ENCODE data around the gene CEACAM5.

The CEACAM5 gene

DNA sequence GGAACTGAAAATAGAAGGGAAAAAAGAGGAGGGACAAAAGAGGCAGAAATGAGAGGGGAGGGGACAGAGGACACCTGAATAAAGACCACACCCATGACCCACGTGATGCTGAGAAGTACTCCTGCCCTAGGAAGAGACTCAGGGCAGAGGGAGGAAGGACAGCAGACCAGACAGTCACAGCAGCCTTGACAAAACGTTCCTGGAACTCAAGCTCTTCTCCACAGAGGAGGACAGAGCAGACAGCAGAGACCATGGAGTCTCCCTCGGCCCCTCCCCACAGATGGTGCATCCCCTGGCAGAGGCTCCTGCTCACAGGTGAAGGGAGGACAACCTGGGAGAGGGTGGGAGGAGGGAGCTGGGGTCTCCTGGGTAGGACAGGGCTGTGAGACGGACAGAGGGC lies at the start of gene CEACAM5:
Gene CEACAM5 (plus strand): TSS at position 146 of the 400 bp plus-strand sequence. CDS start 106 bp downstream, at position 252.
- in situ Hi-C loops (cut with MboI; ENCODE audit: low sequenced_read_pairs), result no loop called here

DNA sequence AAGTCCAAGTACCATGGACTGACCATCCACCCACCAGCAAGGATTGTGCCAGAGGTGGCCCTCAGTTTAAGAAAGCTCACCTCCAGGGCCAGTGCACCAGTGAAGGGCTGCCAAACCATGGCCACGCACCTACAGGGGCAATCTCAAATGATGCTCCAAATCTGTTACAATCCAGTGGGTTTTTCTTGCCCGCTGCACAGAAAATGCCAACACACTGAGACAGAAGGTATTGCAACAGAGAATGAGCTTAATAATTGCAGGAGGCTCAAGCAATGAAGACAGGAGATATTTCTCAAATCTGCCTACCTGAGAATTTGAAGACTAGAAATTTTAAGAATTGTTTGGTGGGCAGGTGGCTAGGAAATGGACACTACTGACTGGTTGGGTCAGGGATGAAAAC lies 42.4 kb upstream of the CEACAM5 start:
- in situ Hi-C loops (cut with MboI; ENCODE audit: low sequenced_read_pairs), result no loop called here

DNA sequence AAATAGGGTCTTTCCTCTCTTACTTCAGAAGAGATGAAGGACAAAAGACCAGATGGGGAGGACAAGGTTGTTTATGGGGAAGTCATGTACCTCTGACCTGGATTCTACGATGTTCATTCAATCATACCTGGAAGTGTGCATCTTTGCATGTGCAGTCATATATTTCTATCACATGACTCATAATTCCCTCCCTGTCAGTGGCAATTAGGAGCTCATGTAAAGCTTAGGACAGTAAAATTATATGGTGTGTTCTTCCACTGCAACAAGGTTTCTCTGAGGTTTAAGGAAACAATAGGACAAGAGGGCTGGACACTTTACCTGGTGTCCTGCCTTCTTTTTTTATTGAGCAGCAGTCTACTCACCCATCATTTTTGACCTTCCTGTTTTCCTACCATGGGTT lies 40.1 kb upstream of the CEACAM5 start:
- in situ Hi-C loops (cut with MboI; ENCODE audit: low sequenced_read_pairs), result no loop called here

DNA sequence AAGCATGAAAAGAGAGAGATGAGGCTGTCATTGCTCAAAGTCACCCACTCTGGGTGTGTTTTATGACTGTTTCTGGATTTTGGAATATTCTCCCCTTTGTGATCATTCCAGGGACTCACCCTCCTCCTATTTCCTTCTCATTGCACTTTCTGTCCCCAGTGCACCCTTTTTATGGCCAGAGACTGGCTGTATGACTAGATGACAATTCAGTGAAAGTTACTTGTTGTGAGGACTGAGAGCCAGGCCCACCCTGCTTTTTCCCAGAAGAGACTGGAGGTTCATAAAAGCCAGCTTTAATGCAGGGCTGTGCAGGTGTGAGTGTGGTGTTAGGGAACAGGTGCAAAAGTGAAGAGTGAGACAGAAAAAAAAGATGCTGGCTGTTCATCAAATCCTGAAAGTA lies 37.7 kb upstream of the CEACAM5 start:
- in situ Hi-C loops (cut with MboI; ENCODE audit: low sequenced_read_pairs), result no loop called here

DNA sequence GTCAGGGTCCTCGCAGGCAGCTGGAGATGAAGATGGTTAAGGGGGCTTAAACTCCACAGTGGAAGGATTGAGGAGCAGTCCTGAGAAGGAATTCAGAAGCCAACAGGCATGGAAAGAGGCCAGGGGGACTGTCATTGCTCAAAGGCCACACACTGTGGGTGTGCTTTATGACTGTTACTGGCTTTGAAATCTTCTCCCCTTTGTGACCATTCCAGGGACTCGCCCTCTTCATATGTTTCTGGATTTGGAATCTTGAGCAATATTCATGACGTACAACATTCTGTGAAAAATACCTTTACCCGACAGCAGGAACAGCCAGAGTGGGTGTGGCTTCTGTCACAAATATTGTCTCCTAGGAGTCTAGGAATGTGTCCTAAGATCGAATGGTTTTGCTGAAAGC lies 36.9 kb upstream of the CEACAM5 start:
- in situ Hi-C loops (cut with MboI; ENCODE audit: low sequenced_read_pairs), result no loop called here

DNA sequence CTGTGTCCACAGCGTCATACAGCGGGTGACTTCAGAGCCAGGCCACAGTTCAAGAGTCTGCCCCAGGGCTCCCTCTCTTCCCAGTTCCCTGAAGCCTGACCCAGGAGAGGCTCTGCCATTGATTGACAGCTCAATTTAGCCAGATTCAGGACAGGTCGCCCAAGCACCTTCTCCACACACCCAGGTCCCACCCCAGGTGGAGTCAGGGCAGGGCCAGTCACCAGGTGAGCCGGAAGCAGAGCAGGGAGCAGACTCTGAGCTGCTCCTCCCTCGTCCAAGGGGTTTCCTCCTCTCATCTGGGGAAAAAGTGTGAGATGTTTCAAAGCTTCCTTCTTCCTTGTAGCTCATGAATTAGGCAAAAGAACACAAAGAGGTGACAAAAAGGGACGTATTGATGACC lies 26.0 kb upstream of the CEACAM5 start:
- in situ Hi-C loops (cut with MboI; ENCODE audit: low sequenced_read_pairs), result no loop called here

DNA sequence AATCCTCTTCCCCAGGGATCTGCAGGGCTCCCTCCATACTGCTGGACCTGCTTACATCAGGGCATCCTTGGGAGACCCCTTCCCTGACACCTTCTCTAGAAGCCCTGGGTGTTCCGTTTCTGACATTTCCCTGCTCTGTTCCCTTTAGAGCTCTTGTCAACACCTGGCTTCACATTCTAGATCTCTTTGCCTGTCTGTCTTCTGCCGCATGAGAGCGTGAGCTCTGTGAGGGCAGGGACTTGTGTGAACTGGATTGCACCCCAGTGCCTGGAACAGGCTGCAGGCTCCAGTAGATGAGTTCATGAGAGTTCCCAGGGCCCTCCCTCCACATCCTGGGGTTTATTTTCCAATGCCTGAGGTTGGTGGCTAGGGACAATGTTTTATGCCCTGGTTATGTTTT lies 21.0 kb upstream of the CEACAM5 start:
- in situ Hi-C loops (cut with MboI; ENCODE audit: low sequenced_read_pairs), result no loop called here

DNA sequence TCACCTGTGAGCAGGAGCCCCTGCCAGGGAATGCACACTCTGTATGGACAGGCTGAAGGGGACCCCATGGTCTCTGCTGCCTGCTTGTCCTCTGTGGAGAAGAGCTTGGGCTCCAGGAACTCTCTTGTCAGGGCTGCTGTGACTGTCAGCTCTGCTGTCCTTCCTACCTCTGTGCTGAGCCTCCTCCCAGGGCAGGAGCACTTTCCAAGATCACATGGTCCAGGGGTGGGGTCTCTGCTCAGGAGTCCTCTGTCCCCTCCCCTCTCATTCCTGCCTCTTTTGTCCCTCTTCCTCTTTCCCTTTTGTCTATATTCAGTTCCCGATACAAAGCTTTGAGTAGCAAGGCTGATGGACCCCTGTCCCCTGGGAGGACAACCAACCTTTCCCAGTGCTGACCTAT lies 20.3 kb upstream of the CEACAM5 start, which contains the start of gene CEACAM7:
Gene CEACAM7 (minus strand): TSS at position 173 of the 400 bp plus-strand sequence. CDS start 105 bp downstream, at position 68.
- in situ Hi-C loops (cut with MboI; ENCODE audit: low sequenced_read_pairs), result no loop called here

DNA sequence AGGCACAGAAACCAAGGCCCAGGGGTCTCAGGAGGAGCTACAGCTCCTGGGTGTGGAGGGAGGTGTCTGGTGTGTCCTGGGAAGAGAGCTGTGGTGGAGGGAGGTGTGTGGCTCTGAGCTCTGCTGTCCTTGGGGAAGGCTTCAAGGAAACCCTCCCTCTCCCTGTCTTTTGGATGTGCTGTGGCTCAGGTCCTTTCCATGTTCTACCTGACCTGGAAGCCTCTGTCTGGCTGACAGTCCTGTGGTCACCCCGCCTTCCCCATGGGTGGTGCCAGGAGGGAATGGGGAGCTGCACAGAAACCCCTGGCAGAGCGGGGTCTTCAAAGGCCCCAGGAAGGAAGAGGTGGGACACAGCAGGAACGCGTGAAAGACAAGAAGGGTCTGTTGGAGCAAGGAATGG lies 19.7 kb upstream of the CEACAM5 start:
- in situ Hi-C loops (cut with MboI; ENCODE audit: low sequenced_read_pairs), result no loop called here

DNA sequence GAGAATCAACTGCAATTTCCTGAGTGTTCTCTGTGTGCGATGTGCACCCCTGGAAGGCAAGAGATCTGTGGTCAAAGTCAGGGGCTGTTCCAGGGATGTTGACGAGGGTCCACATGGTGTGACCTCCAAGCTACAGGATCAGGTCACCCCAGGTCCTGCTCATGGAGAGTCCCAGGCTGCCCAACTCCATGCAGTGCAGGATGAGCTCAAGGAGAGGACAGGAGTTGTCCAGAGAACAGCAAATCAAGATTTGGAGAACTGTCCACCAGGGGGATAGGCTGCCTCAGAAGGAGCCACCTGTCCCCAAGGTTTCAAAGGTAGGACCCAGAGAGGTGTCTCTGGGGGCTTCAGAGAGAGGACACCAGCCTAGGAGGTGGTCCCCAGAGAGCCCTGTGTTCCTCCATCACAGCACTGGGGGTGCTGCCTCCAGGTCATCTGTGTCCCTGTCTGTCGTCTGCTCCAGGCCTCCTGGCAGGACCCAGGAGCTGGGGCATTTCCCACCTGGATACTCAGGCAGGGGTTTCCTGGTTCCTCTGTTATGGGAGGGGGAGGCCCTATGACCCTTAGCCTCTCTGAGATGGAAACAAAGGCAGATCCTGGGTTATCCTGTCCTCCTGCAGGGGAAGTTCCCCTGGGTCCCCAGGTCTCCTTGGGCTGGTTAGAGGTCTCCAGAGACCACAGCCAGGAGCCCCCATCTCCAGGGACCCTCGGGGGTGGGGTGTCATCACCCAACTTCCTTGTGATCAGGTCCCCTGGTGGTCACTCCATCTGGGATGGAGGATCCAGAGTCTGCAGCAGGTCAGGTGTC lies 18.2 kb upstream of the CEACAM5 start:
- in situ Hi-C loops (cut with MboI; ENCODE audit: low sequenced_read_pairs), result no loop called here

DNA sequence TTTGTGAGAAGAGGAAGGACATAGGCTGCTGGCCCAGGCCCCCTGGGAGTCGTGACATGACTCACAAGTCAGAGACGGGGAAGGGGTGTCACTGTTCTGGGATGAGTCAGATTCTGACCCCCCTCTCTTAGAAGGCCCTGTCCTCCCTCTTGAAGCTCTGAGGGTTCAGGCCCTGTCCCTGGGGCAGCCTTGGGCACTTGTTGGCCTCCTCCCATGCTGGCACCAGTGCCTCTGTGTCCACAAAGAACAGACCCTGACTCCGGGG lies 17.7 kb upstream of the CEACAM5 start:
- in situ Hi-C loops (cut with MboI; ENCODE audit: low sequenced_read_pairs), result no loop called here

DNA sequence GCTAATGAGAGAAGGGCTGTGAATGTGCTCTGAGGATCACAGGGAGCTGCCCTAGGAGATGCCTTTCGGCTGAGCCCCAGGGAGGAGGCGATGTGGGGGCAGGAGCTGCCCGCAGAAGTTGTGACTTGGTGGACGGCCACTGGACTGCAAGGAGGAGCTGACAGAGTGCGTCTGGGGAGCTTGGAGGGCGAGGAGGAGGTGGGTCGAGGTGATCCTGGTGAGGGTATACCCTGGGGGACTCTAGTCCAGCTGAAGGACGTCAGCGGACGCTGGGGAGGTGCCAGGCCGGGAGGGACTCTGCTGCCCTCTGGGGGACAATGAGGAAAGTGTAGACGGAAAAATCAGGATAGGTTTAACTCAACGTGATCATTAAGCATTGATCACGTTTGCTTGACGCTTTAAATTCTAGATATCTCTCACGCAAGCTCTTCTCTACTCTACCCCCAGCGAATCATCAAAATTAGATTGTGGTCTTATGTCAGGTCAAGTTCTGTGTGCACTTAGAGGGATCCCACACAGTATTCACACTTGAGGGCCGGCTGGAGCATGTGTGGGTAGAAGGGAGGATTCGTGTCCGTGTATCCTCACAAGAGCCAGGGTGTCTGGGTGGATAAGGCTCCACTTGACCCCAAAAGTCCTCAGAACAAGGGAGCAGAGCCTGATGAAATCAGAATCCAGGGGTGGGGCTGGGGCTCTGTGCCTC lies 17.0 kb upstream of the CEACAM5 start:
- in situ Hi-C loops (cut with MboI; ENCODE audit: low sequenced_read_pairs), result no loop called here

DNA sequence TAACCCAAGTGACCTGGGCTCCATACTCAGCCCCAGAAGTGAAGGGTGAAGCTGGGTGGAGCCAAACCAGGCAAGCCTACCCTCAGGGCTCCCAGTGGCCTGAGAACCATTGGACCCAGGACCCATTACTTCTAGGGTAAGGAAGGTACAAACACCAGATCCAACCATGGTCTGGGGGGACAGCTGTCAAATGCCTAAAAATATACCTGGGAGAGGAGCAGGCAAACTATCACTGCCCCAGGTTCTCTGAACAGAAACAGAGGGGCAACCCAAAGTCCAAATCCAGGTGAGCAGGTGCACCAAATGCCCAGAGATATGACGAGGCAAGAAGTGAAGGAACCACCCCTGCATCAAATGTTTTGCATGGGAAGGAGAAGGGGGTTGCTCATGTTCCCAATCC lies 14.2 kb upstream of the CEACAM5 start:
- in situ Hi-C loops (cut with MboI; ENCODE audit: low sequenced_read_pairs), result no loop called here

DNA sequence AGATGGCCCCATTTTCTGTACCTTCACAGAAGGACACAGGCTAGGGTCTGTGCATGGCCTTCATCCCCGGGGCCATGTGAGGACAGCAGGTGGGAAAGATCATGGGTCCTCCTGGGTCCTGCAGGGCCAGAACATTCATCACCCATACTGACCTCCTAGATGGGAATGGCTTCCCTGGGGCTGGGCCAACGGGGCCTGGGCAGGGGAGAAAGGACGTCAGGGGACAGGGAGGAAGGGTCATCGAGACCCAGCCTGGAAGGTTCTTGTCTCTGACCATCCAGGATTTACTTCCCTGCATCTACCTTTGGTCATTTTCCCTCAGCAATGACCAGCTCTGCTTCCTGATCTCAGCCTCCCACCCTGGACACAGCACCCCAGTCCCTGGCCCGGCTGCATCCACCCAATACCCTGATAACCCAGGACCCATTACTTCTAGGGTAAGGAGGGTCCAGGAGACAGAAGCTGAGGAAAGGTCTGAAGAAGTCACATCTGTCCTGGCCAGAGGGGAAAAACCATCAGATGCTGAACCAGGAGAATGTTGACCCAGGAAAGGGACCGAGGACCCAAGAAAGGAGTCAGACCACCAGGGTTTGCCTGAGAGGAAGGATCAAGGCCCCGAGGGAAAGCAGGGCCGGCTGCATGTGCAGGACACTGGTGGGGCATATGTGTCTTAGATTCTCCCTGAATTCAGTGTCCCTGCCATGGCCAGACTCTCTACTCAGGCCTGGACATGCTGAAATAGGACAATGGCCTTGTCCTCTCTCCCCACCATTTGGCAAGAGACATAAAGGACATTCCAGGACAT lies 13.4 kb upstream of the CEACAM5 start:
- in situ Hi-C loops (cut with MboI; ENCODE audit: low sequenced_read_pairs), result no loop called here

DNA sequence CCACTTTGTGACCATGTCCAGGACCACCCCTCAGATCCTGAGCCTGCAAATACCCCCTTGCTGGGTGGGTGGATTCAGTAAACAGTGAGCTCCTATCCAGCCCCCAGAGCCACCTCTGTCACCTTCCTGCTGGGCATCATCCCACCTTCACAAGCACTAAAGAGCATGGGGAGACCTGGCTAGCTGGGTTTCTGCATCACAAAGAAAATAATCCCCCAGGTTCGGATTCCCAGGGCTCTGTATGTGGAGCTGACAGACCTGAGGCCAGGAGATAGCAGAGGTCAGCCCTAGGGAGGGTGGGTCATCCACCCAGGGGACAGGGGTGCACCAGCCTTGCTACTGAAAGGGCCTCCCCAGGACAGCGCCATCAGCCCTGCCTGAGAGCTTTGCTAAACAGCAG lies 12.7 kb upstream of the CEACAM5 start:
- in situ Hi-C loops (cut with MboI; ENCODE audit: low sequenced_read_pairs), result no loop called here

DNA sequence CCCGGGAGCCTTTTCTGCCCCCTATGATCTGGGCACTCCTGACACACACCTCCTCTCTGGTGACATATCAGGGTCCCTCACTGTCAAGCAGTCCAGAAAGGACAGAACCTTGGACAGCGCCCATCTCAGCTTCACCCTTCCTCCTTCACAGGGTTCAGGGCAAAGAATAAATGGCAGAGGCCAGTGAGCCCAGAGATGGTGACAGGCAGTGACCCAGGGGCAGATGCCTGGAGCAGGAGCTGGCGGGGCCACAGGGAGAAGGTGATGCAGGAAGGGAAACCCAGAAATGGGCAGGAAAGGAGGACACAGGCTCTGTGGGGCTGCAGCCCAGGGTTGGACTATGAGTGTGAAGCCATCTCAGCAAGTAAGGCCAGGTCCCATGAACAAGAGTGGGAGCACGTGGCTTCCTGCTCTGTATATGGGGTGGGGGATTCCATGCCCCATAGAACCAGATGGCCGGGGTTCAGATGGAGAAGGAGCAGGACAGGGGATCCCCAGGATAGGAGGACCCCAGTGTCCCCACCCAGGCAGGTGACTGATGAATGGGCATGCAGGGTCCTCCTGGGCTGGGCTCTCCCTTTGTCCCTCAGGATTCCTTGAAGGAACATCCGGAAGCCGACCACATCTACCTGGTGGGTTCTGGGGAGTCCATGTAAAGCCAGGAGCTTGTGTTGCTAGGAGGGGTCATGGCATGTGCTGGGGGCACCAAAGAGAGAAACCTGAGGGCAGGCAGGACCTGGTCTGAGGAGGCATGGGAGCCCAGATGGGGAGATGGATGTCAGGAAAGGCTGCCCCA lies 11.8 kb upstream of the CEACAM5 start:
- in situ Hi-C loops (cut with MboI; ENCODE audit: low sequenced_read_pairs), result no loop called here

DNA sequence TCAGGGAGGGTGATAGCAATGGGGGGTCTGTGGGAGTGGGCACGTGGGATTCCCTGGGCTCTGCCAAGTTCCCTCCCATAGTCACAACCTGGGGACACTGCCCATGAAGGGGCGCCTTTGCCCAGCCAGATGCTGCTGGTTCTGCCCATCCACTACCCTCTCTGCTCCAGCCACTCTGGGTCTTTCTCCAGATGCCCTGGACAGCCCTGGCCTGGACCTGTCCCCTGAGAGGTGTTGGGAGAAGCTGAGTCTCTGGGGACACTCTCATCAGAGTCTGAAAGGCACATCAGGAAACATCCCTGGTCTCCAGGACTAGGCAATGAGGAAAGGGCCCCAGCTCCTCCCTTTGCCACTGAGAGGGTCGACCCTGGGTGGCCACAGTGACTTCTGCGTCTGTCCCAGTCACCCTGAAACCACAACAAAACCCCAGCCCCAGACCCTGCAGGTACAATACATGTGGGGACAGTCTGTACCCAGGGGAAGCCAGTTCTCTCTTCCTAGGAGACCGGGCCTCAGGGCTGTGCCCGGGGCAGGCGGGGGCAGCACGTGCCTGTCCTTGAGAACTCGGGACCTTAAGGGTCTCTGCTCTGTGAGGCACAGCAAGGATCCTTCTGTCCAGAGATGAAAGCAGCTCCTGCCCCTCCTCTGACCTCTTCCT lies 11.1 kb upstream of the CEACAM5 start:
- in situ Hi-C loops (cut with MboI; ENCODE audit: low sequenced_read_pairs), result no loop called here

DNA sequence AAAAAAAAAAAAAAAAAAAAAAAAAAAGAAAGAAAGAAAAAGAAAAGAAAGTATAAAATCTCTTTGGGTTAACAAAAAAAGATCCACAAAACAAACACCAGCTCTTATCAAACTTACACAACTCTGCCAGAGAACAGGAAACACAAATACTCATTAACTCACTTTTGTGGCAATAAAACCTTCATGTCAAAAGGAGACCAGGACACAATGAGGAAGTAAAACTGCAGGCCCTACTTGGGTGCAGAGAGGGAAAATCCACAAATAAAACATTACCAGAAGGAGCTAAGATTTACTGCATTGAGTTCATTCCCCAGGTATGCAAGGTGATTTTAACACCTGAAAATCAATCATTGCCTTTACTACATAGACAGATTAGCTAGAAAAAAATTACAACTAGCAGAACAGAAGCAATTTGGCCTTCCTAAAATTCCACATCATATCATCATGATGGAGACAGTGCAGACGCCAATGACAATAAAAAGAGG lies 9.6 kb upstream of the CEACAM5 start:
- in situ Hi-C loops (cut with MboI; ENCODE audit: low sequenced_read_pairs), result no loop called here

DNA sequence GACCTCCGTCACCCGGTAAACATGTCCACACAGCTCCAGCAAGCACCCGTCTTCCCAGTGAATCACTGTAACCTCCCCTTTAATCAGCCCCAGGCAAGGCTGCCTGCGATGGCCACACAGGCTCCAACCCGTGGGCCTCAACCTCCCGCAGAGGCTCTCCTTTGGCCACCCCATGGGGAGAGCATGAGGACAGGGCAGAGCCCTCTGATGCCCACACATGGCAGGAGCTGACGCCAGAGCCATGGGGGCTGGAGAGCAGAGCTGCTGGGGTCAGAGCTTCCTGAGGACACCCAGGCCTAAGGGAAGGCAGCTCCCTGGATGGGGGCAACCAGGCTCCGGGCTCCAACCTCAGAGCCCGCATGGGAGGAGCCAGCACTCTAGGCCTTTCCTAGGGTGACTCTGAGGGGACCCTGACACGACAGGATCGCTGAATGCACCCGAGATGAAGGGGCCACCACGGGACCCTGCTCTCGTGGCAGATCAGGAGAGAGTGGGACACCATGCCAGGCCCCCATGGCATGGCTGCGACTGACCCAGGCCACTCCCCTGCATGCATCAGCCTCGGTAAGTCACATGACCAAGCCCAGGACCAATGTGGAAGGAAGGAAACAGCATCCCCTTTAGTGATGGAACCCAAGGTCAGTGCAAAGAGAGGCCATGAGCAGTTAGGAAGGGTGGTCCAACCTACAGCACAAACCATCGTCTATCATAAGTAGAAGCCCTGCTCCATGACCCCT lies 9.0 kb upstream of the CEACAM5 start:
- in situ Hi-C loops (cut with MboI; ENCODE audit: low sequenced_read_pairs), result no loop called here

DNA sequence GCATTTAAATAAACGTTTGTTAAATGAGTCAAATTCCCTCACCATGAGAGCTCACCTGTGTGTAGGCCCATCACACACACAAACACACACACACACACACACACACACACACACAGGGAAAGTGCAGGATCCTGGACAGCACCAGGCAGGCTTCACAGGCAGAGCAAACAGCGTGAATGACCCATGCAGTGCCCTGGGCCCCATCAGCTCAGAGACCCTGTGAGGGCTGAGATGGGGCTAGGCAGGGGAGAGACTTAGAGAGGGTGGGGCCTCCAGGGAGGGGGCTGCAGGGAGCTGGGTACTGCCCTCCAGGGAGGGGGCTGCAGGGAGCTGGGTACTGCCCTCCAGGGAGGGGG lies 8.5 kb upstream of the CEACAM5 start:
- in situ Hi-C loops (cut with MboI; ENCODE audit: low sequenced_read_pairs), result no loop called here
